K562 (cell line): ENCODE results near the gene CLEC10A. TPM values are rescaled to one million over a fixed set of nuclear protein-coding genes. Genes with fewer than 3 reads are reported as not detected.
A peak's percentile ranks its signal among the peaks of the same experiment; 100 is the strongest.

Source experiments
- CBX1 ChIP-seq: sonication (generic); IDR thresholded peaks from 2 replicates; pipeline ENCODE4 v1.6.1; 2016; ENCODE audit warnings: antibody characterized with exemption, low read depth, mild to moderate bottlenecking
- CBX3 ChIP-seq, 2 experiments: IDR thresholded peaks; 1 replicate in 1 of 2; 2 replicates in 1 of 2; pipeline ENCODE4 v1.6.1; 2012; ENCODE audit warnings: inconsistent platforms in 2 of 2, low read length in 2 of 2, borderline replicate concordance in 1 of 2, control low read depth in 1 of 2
- CLOCK ChIP-seq: fragments of 250-450 bp; sonication (Bioruptor Pico); IDR thresholded peaks from 2 replicates; pipeline ENCODE4 v1.4.0; 2020; ENCODE audit warnings: mild to moderate bottlenecking, moderate library complexity, borderline replicate concordance
- ERF ChIP-seq: fragments of 450-650 bp; formaldehyde crosslinking; IDR thresholded peaks from 2 replicates; pipeline ENCODE4 v1.4.0; 2020; ENCODE audit warnings: mild to moderate bottlenecking, mixed read lengths
- HNRNPLL ChIP-seq: fragments of 200-400 bp; formaldehyde crosslinking; IDR thresholded peaks from 2 replicates; pipeline ENCODE4 v1.6.1; 2017; ENCODE audit warnings: low read length, low read depth, mild to moderate bottlenecking; ENCODE audit not compliant: poor library complexity, severe bottlenecking
- MTF1 ChIP-seq: fragments of 250-450 bp; sonication (Bioruptor Pico); IDR thresholded peaks from 2 replicates; pipeline ENCODE4 v1.9.0; 2021; ENCODE audit warnings: moderate library complexity, mild to moderate bottlenecking, inconsistent platforms, borderline replicate concordance
- MYBL2 ChIP-seq, 2 experiments: fragments of 450-650 bp in 1 of 2; sonication (generic) in 1 of 2; formaldehyde crosslinking in 1 of 2; IDR thresholded peaks; 2 replicates each; pipeline versions ENCODE4 v1.6.1 to v1.8.1; 2017 to 2022; ENCODE audit warnings: borderline replicate concordance in 1 of 2, inconsistent platforms in 1 of 2, low read depth in 1 of 2, mild to moderate bottlenecking in 1 of 2, missing genetic modification reagents in 1 of 2, moderate library complexity in 1 of 2
- POLR2AphosphoS2 ChIP-seq: IDR thresholded peaks from 2 replicates; pipeline ENCODE4 v1.6.1; 2012; ENCODE audit warnings: low read length, improper control_type of control experiment
- RBBP5 ChIP-seq: fragments of 200-600 bp; sonication (generic); IDR thresholded peaks from 2 replicates; pipeline ENCODE4 v1.6.1; 2012; ENCODE audit warnings: borderline replicate concordance, mild to moderate bottlenecking, low read length, control low read depth, inconsistent platforms; ENCODE audit not compliant: insufficient read depth, poor library complexity, severe bottlenecking
- TAF9B ChIP-seq: fragments of 450-650 bp; IDR thresholded peaks from 2 replicates; pipeline ENCODE4 v1.6.1; 2018; ENCODE audit warnings: mild to moderate bottlenecking; ENCODE audit not compliant: partially characterized antibody
- TEAD1 ChIP-seq, 2 experiments: fragments of 450-650 bp in 1 of 2; sonication (generic) in 1 of 2; formaldehyde crosslinking; IDR thresholded peaks; 2 replicates each; pipeline versions ENCODE4 v1.4.0 to v1.8.0; 2020 to 2022; ENCODE audit warnings: mild to moderate bottlenecking in 2 of 2, missing genetic modification reagents in 1 of 2
- TFE3 ChIP-seq: fragments of 450-650 bp; formaldehyde crosslinking; IDR thresholded peaks from 2 replicates; pipeline ENCODE4 v1.4.0; 2020; ENCODE audit warnings: mild to moderate bottlenecking, mixed read lengths
- ZNF280B ChIP-seq: fragments of 250-450 bp; sonication (Bioruptor Pico); IDR thresholded peaks from 2 replicates; pipeline ENCODE4 v1.5.1; 2021; ENCODE audit warnings: mild to moderate bottlenecking
- ZNF561 ChIP-seq: fragments of 450-650 bp; formaldehyde crosslinking; conservative IDR thresholded peaks from 2 replicates; pipeline ENCODE4 v1.4.0; 2020; ENCODE audit warnings: mild to moderate bottlenecking, moderate library complexity
- ZNF592 ChIP-seq: fragments of 450-650 bp; IDR thresholded peaks from 2 replicates; pipeline ENCODE4 v1.6.1; 2017; ENCODE audit warnings: antibody characterized with exemption, mild to moderate bottlenecking
- polyA plus RNA-seq, 8 experiments: library from polyadenylated mRNA; depleted of rRNA in 4 of 8; stranded (reverse) in 5 of 8; unstranded in 3 of 8; fragments of >200 nt; fragmentation: Nextera tagmentation in 2 of 8; fragmentation: Illumina TruSeq in 1 of 8; extraction: Ambion mirVana in 2 of 8; extraction: Trizol in 1 of 8; gene quantifications; 2 replicates each; pipeline versions ENCODE4 v1.2.1 to v1.2.3, GENCODE V29; 2011 to 2014; ENCODE audit warnings: inconsistent platforms in 1 of 8, missing spikeins in 1 of 8
- total RNA-seq, 7 experiments: library from RNA; depleted of rRNA in 6 of 7; stranded (reverse); fragments of >200 nt in 6 of 7; fragmentation: Illumina TruSeq in 2 of 7; extraction: Trizol in 2 of 7; gene quantifications; 2 replicates each; pipeline versions ENCODE4 v1.2.1 to v1.2.3, GENCODE V29; 2011 to 2021; ENCODE audit warnings: low replicate concordance in 1 of 7

Gene CLEC10A
- total and polyA plus RNA-seq, 9 of the 15 experiments (the other 6 are each of a cell fraction or from before 2014, with no cell fraction given): 0.04 to 0.11 (median 0.05) TPM; not detected in 6

- no peak for TF ChIP-seq CLOCK (CRISPR knock-in tag)
- TF ChIP-seq TAF9B: peak; percentile 29
- no peak for TF ChIP-seq MTF1
- no peak for TF ChIP-seq TEAD1 (CRISPR knock-in tag; IDR thresholded peaks at IDR 0.05)
- TF ChIP-seq ZNF561 (CRISPR knock-in tag): no peak
- peak; percentile 25 for TF ChIP-seq RBBP5
- peak; percentile 45; the same call in 1 of the 2 replicates for TF ChIP-seq POLR2AphosphoS2
- peak; percentile 17; the same call in 1 of the 2 replicates for TF ChIP-seq ZNF592
- TF ChIP-seq ZNF280B (CRISPR knock-in tag): no peak
- no peak for TF ChIP-seq CBX1
- TF ChIP-seq TFE3 (CRISPR knock-in tag): peak; percentile 78
- TF ChIP-seq ERF (CRISPR knock-in tag): no peak
- TF ChIP-seq HNRNPLL: peak; percentile 28
- no peak for TF ChIP-seq MYBL2 (IDR thresholded peaks at IDR 0.05; ENCODE audit: low read depth)
- TF ChIP-seq MYBL2 (CRISPR knock-in tag; IDR thresholded peaks at IDR 0.05; ENCODE audit: borderline replicate concordance): no peak
- TF ChIP-seq CBX3 (IDR thresholded peaks at IDR 0.05; ENCODE audit: borderline replicate concordance in 1 of 2, low read length in 2 of 2): no peak
Measured at GRCh38 chr17:7035591-7036368, 44.3 kb downstream of the CLEC10A start, which contains the start of gene SLC16A13 (continued).
